Astrocyte of the spinal cord (primary cell): ENCODE results near the gene TMCO6.
"Not testable (repeated sequence)": the region's sequence is repeated elsewhere in the genome, so short reads cannot be mapped to it uniquely, and the experiment has no call there.

Experiments used
- DNase-seq: peaks from one replicate; pipeline ENCODE4 v3.0.0; 2011; ENCODE audit warnings: low read depth, low spot score
- H3K4me3 ChIP-seq: 2 replicates; pipeline ENCODE4 v1.5.1; 2011; ENCODE audit warnings: low read depth, mild to moderate bottlenecking, low read length, moderate library complexity
- CTCF ChIP-seq: IDR thresholded peaks from 2 replicates; pipeline ENCODE4 v1.5.1; 2012; ENCODE audit warnings: low read depth, mild to moderate bottlenecking, low read length, inconsistent platforms
- in situ Hi-C: cut with HindIII; loops from 2 replicates; pipeline ENCODE4 v1.10.0; 2017; ENCODE audit warnings: low sequenced_read_pairs

The TMCO6 gene

GRCh38 chr5:140607031-140607430 lies 32.2 kb upstream of the TMCO6 start:
- in situ Hi-C loops = no loop called here
- H3K4me3 ChIP-seq = no peak overlapping the region
- DNase-seq = no peak
- TF ChIP-seq CTCF = no peak

GRCh38 chr5:140608722-140609121 lies 30.5 kb upstream of the TMCO6 start:
- no peak for TF ChIP-seq CTCF
- no peak overlapping the region for H3K4me3 ChIP-seq
- in situ Hi-C loops = no loop called here
- DNase-seq = no peak

GRCh38 chr5:140609126-140609525 lies 30.1 kb upstream of the TMCO6 start:
- in situ Hi-C loops = no loop called here
- H3K4me3 ChIP-seq = no peak overlapping the region
- DNase-seq = no peak
- TF ChIP-seq CTCF = no peak

GRCh38 chr5:140611020-140611521 lies 28.2 kb upstream of the TMCO6 start:
- H3K4me3 ChIP-seq = no peak overlapping the region
- no peak for TF ChIP-seq CTCF
- in situ Hi-C loops = no loop called here
- DNase-seq = no peak

- no peak overlapping the region for H3K4me3 ChIP-seq
- TF ChIP-seq CTCF = no peak
- no peak for DNase-seq
- in situ Hi-C loops = no loop called here
These were observed 16.9 kb upstream of the TMCO6 start for GRCh38 chr5:140622301-140622700.

GRCh38 chr5:140623061-140623460 lies 16.2 kb upstream of the TMCO6 start:
- H3K4me3 ChIP-seq, in situ Hi-C loops, DNase-seq: not testable (repeated sequence)

- in situ Hi-C loops, DNase-seq: not testable (repeated sequence)
These were observed 14.4 kb upstream of the TMCO6 start for GRCh38 chr5:140624886-140625285.

GRCh38 chr5:140627972-140628371 lies 11.3 kb upstream of the TMCO6 start:
- in situ Hi-C loops = no loop called here
- DNase-seq = no peak
- no peak overlapping the region for H3K4me3 ChIP-seq
- no peak for TF ChIP-seq CTCF

More at GRCh38 chr5:140624886-140625285, 14.4 kb upstream of the TMCO6 start:
- H3K4me3 ChIP-seq = not testable (repeated sequence)
